H1 (cell line): ENCODE data around the gene ZNF277. TPM values are rescaled to one million over a fixed set of nuclear protein-coding genes. Genes with fewer than 3 reads are reported as not detected.

Experiments
- CTCF ChIA-PET: fragments of 300-600 bp; sonication (Branson Sonifier 250); formaldehyde crosslinking; loops from one replicate; lab custom pipeline; 2021; ENCODE audit not compliant: partially characterized antibody; lab: Charles Lee
- POLR2A ChIA-PET: fragments of 300-600 bp; sonication (Branson Sonifier 250); formaldehyde crosslinking; loops from one replicate; lab custom pipeline; 2021; ENCODE audit warnings: inconsistent platforms; ENCODE audit not compliant: partially characterized antibody; lab: Charles Lee
- DNase-seq, 2 experiments: peaks; one replicate each; pipeline versions ENCODE4 v3.0.0 to v3.0.0-alpha.2; 2010 to 2022; ENCODE audit warnings: low spot score in 2 of 2, low read depth in 1 of 2, mixed read lengths in 1 of 2
- FAIRE-seq: peaks from 2 replicates; lab custom pipeline; 2011; peaks lifted over from hg19 to GRCh38; lab: Jason Lieb, UNC
- H2AFZ ChIP-seq: 2 replicates; pipeline ENCODE4 v1.8.1; 2012; ENCODE audit warnings: low read length, inconsistent platforms
- H2AK5ac ChIP-seq: 2 replicates; pipeline ENCODE4 v1.6.1; 2013; ENCODE audit warnings: low read depth, low read length
- H2BK120ac ChIP-seq: replicated peaks from 2 replicates; pipeline ENCODE3; 2013; ENCODE audit warnings: low read depth, low read length, inconsistent platforms
- H2BK12ac ChIP-seq: 2 replicates; pipeline ENCODE4 v1.6.1; 2013; ENCODE audit warnings: low read depth, low read length
- H2BK15ac ChIP-seq: 2 replicates; pipeline ENCODE4 v1.6.1; 2013; ENCODE audit warnings: low read length
- H2BK20ac ChIP-seq: 2 replicates; pipeline ENCODE4 v1.6.1; 2013; ENCODE audit warnings: low read length
- H2BK5ac ChIP-seq: 2 replicates; pipeline ENCODE4 v1.6.1; 2013; ENCODE audit warnings: low read depth, low read length
- H3K14ac ChIP-seq: 2 replicates; pipeline ENCODE4 v1.6.1; 2013; ENCODE audit warnings: inconsistent platforms; ENCODE audit not compliant: insufficient read length
- H3K18ac ChIP-seq: 2 replicates; pipeline ENCODE4 v1.6.1; 2013; ENCODE audit warnings: low read length; ENCODE audit errors: extremely low read depth
- H3K23ac ChIP-seq: 2 replicates; pipeline ENCODE4 v1.6.1; 2013; ENCODE audit warnings: inconsistent platforms; ENCODE audit not compliant: insufficient read length
- H3K23me2 ChIP-seq: 2 replicates; pipeline ENCODE4 v1.6.1; 2013; ENCODE audit warnings: low read depth, low read length
- H3K27ac ChIP-seq: 2 replicates; pipeline ENCODE4 v1.6.1; 2011; ENCODE audit warnings: low read depth, low read length, inconsistent platforms
- H3K27me3 ChIP-seq, 4 experiments: replicated peaks in 1 of 4; 1 replicate in 1 of 4; 2 replicates in 3 of 4; pipeline versions ENCODE4 v1.6.1 to v1.8.1; 2011 to 2013; ENCODE audit warnings: low read length in 3 of 4, mild to moderate bottlenecking in 3 of 4, inconsistent platforms in 2 of 4, mixed read lengths in 2 of 4, moderate library complexity in 1 of 4; ENCODE audit not compliant: control insufficient read depth in 3 of 4, insufficient read depth in 3 of 4; ENCODE audit errors: extremely low read depth in 1 of 4
- H3K36me3 ChIP-seq, 4 experiments: 2 replicates each; pipeline versions ENCODE4 v1.6.1 to v1.8.1; 2011 to 2013; ENCODE audit warnings: mild to moderate bottlenecking in 4 of 4, low read length in 3 of 4, moderate library complexity in 2 of 4, control low read depth in 1 of 4, inconsistent platforms in 1 of 4; ENCODE audit not compliant: insufficient read depth in 4 of 4, control insufficient read depth in 2 of 4
- H3K4ac ChIP-seq: replicated peaks from 2 replicates; pipeline ENCODE3; 2013; ENCODE audit warnings: low read length, low read depth, mixed read lengths, inconsistent platforms; ENCODE audit not compliant: insufficient read length
- H3K4me1 ChIP-seq, 4 experiments: replicated peaks in 1 of 4; 1 replicate in 1 of 4; 2 replicates in 3 of 4; pipeline versions ENCODE4 v1.6.1 to v1.8.1; 2011 to 2013; ENCODE audit warnings: low read length in 3 of 4, inconsistent platforms in 2 of 4, mixed read lengths in 1 of 4; ENCODE audit not compliant: insufficient read depth in 4 of 4, control insufficient read depth in 3 of 4
- H3K4me2 ChIP-seq, 2 experiments: 2 replicates each; pipeline versions ENCODE4 v1.6.1 to v1.8.1; 2011 to 2013; ENCODE audit warnings: low read depth in 2 of 2, low read length in 2 of 2, control low read depth in 1 of 2, inconsistent platforms in 1 of 2, mild to moderate bottlenecking in 1 of 2; ENCODE audit not compliant: insufficient read depth in 1 of 2
- H3K4me3 ChIP-seq, 4 experiments: fragments of 200-600, 300-600 bp in 1 of 4; sonication (generic), shearing (Covaris generic), sonication (Bioruptor Twin) in 1 of 4; 2 replicates each; pipeline versions ENCODE4 v1.5.1 to v1.8.1; 2011 to 2016; ENCODE audit warnings: low read length in 4 of 4, low read depth in 3 of 4, control low read depth in 2 of 4, inconsistent platforms in 2 of 4, mild to moderate bottlenecking in 2 of 4, mixed read lengths in 1 of 4, moderate library complexity in 1 of 4; ENCODE audit not compliant: insufficient read depth in 2 of 4; ENCODE audit errors: extremely low read depth in 1 of 4
- H3K56ac ChIP-seq: replicated peaks from 2 replicates; pipeline ENCODE3; 2013; ENCODE audit warnings: low read depth, mild to moderate bottlenecking, mixed read lengths, low read length, inconsistent platforms; ENCODE audit not compliant: insufficient read length
- H3K79me1 ChIP-seq: 2 replicates; pipeline ENCODE4 v1.6.1; 2013; ENCODE audit warnings: low read depth, low read length, control low read depth
- H3K79me2 ChIP-seq, 2 experiments: 2 replicates each; pipeline versions ENCODE4 v1.6.1 to v1.8.1; 2012 to 2013; ENCODE audit warnings: low read length in 2 of 2, mild to moderate bottlenecking in 2 of 2, inconsistent platforms in 1 of 2; ENCODE audit not compliant: insufficient read depth in 2 of 2, control insufficient read depth in 1 of 2
- H3K9ac ChIP-seq, 4 experiments: replicated peaks in 1 of 4; 1 replicate in 1 of 4; 2 replicates in 3 of 4; pipeline versions ENCODE4 v1.6.1 to v1.8.1; 2011 to 2013; ENCODE audit warnings: low read depth in 3 of 4, low read length in 3 of 4, control low read depth in 2 of 4, mild to moderate bottlenecking in 2 of 4, moderate library complexity in 2 of 4, inconsistent platforms in 1 of 4; ENCODE audit errors: extremely low read depth in 1 of 4
- H3K9me3 ChIP-seq, 2 experiments: 2 replicates each; pipeline versions ENCODE4 v1.6.1 to v1.8.1; 2012 to 2013; ENCODE audit warnings: mild to moderate bottlenecking in 2 of 2, moderate library complexity in 2 of 2, control low read depth in 1 of 2, inconsistent platforms in 1 of 2, low read depth in 1 of 2, low read length in 1 of 2, mixed read lengths in 1 of 2; ENCODE audit not compliant: insufficient read depth in 2 of 2
- H4K20me1 ChIP-seq, 2 experiments: replicated peaks in 1 of 2; 2 replicates each; pipeline versions ENCODE3 to v1.8.1; 2011 to 2013; ENCODE audit warnings: inconsistent platforms in 2 of 2, low read length in 2 of 2, mild to moderate bottlenecking in 1 of 2; ENCODE audit not compliant: insufficient read depth in 2 of 2, control insufficient read depth in 1 of 2
- H4K5ac ChIP-seq: 2 replicates; pipeline ENCODE4 v1.6.1; 2013; ENCODE audit warnings: low read length, low read depth, mixed read lengths, inconsistent platforms; ENCODE audit not compliant: insufficient read length
- H4K8ac ChIP-seq: 2 replicates; pipeline ENCODE4 v1.8.0; 2013; ENCODE audit warnings: mild to moderate bottlenecking, moderate library complexity, low read length, inconsistent platforms; ENCODE audit not compliant: insufficient read depth; ENCODE audit errors: extremely low read depth
- H4K91ac ChIP-seq: replicated peaks from 2 replicates; pipeline ENCODE3; 2013; ENCODE audit warnings: low read length, mixed read lengths, inconsistent platforms; ENCODE audit not compliant: insufficient read length
- CREB1 ChIP-seq: IDR thresholded peaks from 2 replicates; pipeline ENCODE4 v1.6.1; 2012; ENCODE audit warnings: inconsistent platforms
- EZH2 ChIP-seq: fragments of 200-600 bp; sonication (generic); IDR thresholded peaks from 2 replicates; pipeline ENCODE4 v1.7.1; 2012; ENCODE audit warnings: low read depth, mild to moderate bottlenecking, moderate library complexity, low read length, inconsistent platforms; ENCODE audit not compliant: severe bottlenecking
- KDM4A ChIP-seq: IDR thresholded peaks from one replicate; pipeline ENCODE4 v1.7.1; 2012; ENCODE audit warnings: low read depth, mild to moderate bottlenecking, moderate library complexity, low read length, inconsistent platforms; ENCODE audit not compliant: severe bottlenecking
- NRF1 ChIP-seq: IDR thresholded peaks from 2 replicates; pipeline ENCODE4 v1.6.1; 2011; ENCODE audit warnings: mild to moderate bottlenecking, low read depth, low read length, improper control_type of control experiment
- PHF8 ChIP-seq: fragments of 200-600 bp; sonication (generic); conservative IDR thresholded peaks from 2 replicates; pipeline ENCODE4 v1.7.1; 2012; ENCODE audit warnings: low read depth, mild to moderate bottlenecking, inconsistent platforms, low read length, moderate library complexity
- RNF2 ChIP-seq: fragments of 200-900, 300-1000 bp; sonication (generic); IDR thresholded peaks from 2 replicates; pipeline ENCODE4 v1.7.1; 2016; ENCODE audit warnings: borderline replicate concordance, low read depth, mild to moderate bottlenecking, antibody characterized with exemption, low read length; ENCODE audit not compliant: poor library complexity, severe bottlenecking; ENCODE audit errors: missing control alignments
- TAF7 ChIP-seq: optimal IDR thresholded peaks from 2 replicates; pipeline ENCODE3; 2011; ENCODE audit warnings: low read depth, mild to moderate bottlenecking, inconsistent platforms, low read length, moderate library complexity, borderline replicate concordance
- TEAD4 ChIP-seq: IDR thresholded peaks from 2 replicates; pipeline ENCODE4 v1.6.1; 2012; ENCODE audit warnings: low read depth, low read length, inconsistent platforms, mixed read lengths
- ZNF274 ChIP-seq: IDR thresholded peaks from 2 replicates; pipeline ENCODE4 v1.7.0; 2012; ENCODE audit warnings: low read length, borderline replicate concordance; ENCODE audit errors: extremely low read depth
- WGBS, 2 experiments: shearing (Covaris generic) in 1 of 2; methylation state at CpG; one replicate each; pipeline versions ENCODE4 v1.1.6 to v1.1.7; 2013 to 2015; ENCODE audit warnings: low lambda C conversion rate in 2 of 2, mixed read lengths in 2 of 2, inconsistent platforms in 1 of 2, low coverage in 1 of 2, missing lambda C conversion rate in 1 of 2; ENCODE audit not compliant: insufficient replicate concordance in 2 of 2, insufficient coverage in 1 of 2, insufficient read length in 1 of 2; ENCODE audit errors: extremely low coverage in 1 of 2, missing lambda C conversion rate in 1 of 2; 5-methylcytosine and 5-hydroxymethylcytosine counted together
- polyA plus RNA-seq, 7 experiments: library from polyadenylated mRNA; depleted of rRNA in 3 of 7; stranded (reverse) in 5 of 7; unstranded in 2 of 7; fragments of >200 nt in 5 of 7; fragments of 200-250 nt in 2 of 7; gene quantifications; 1 replicate in 5 of 7; 2 replicates in 1 of 7; 4 replicates in 1 of 7; pipeline versions ENCODE4 v1.2.1 to v1.2.3, GENCODE V29; 2011 to 2013; ENCODE audit warnings: missing spikeins in 2 of 7, mixed read lengths in 2 of 7
- total RNA-seq: library from RNA; stranded (reverse); fragmentation: NEBNext Ultra II Directional; extraction: Animal tissue kit (Norgen Biotek cat#: 25700); gene quantifications from 2 replicates; pipeline ENCODE4 v1.2.1, GENCODE V29; 2021
- TF ChIP-seq, protein P1 (sequence below): IDR thresholded peaks from 2 replicates; pipeline ENCODE4 v1.6.1; 2012; ENCODE audit warnings: low read length, inconsistent platforms
- TF ChIP-seq, protein P2 (sequence below): IDR thresholded peaks from 2 replicates; pipeline ENCODE4 v1.6.1; 2011; ENCODE audit warnings: low read depth, mild to moderate bottlenecking, low read length; ENCODE audit not compliant: insufficient read depth

Gene ZNF277
- total and polyA plus RNA-seq, 2 of the 8 experiments (the other 6 are each of a cell fraction or from before 2014, with no cell fraction given): 5.1 to 21.7 TPM

DNA sequence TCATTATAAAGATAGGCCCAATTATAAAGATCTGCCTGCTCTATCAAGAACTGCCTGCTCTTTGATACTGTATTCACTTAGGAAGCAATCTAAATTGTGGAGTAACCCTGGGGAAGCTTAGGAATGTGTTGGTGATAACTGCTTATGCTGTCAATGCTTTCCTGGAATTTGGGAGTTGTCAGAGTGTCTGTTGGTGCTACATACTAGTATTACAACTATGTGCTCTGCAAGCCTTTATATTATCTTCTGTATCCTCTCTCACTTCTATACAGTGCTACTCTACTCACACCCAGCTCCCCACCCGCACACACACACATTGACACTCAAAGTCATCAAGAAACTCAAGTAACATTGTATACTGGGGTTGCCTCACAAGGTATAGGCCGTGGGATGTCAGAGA, 6.1 kb downstream of the ZNF277 start:
- Histone ChIP-seq H2BK12ac (no peak overlapping the region), H3K9ac (no peak overlapping the region), H3K79me2 (peaks cover 0 to 72% of the 10 kb centered on the region in 2 experiments; a peak in 2 of 4 replicates), H3K79me1 (no peaks in the 10 kb centered on the region; the same call in 1 of the 2 replicates), H3K18ac (no peak overlapping the region), H3K27me3 (peaks cover 0 to 2% (median 0%) of the 10 kb centered on the region in 4 experiments; a peak in 1 of 7 replicates), H3K56ac (no peak overlapping the region), H2BK15ac (no peak overlapping the region), H3K4me2 (no peak overlapping the region), H2BK5ac (no peak overlapping the region), H3K27ac (no peak overlapping the region), H3K9me3 (no peaks in the 10 kb centered on the region), H2AK5ac (no peak overlapping the region), H3K14ac (no peak overlapping the region), H2AFZ (no peak overlapping the region), H3K36me3 (no peaks in the 10 kb centered on the region), H3K4ac (no peak overlapping the region), H3K4me1 (peaks cover 0 to 9% (median 4%) of the 10 kb centered on the region in 4 experiments; a peak in 4 of 7 replicates), H4K20me1 (peaks cover 2 to 8% of the 10 kb centered on the region in 2 experiments), H4K5ac (no peak overlapping the region), H3K23ac (no peak overlapping the region), H3K23me2 (no peaks in the 10 kb centered on the region), H2BK120ac (no peak overlapping the region), H2BK20ac (no peak overlapping the region), H4K91ac (no peak overlapping the region), H3K4me3 (no peak overlapping the region), H4K8ac (no peak overlapping the region)
- no peak for FAIRE-seq
- WGBS, 2 experiments: 91% methylated on average over 2 of the region's 2 CpGs; no CpG with 5 or more reads in 1 of the 2 experiments
- ChIA-PET CTCF (interaction anchor here (0.9 to 3.9 kb wide), 3 partner anchors 9 to 13 kb away, joined by 4 to 18 read pairs (median 5); no protein-coding TSS in a partner anchor), POLR2A (no interaction called here)
- DNase-seq: no peak
- TF ChIP-seq TAF7 (no peak), EZH2 (no peak), KDM4A (no peak), ZNF274 (no peak), PHF8 (no peak), CREB1 (no peak), RNF2 (no peak), NRF1 (no peak), TEAD4 (no peak)
- TF ChIP-seq, protein P1, sequence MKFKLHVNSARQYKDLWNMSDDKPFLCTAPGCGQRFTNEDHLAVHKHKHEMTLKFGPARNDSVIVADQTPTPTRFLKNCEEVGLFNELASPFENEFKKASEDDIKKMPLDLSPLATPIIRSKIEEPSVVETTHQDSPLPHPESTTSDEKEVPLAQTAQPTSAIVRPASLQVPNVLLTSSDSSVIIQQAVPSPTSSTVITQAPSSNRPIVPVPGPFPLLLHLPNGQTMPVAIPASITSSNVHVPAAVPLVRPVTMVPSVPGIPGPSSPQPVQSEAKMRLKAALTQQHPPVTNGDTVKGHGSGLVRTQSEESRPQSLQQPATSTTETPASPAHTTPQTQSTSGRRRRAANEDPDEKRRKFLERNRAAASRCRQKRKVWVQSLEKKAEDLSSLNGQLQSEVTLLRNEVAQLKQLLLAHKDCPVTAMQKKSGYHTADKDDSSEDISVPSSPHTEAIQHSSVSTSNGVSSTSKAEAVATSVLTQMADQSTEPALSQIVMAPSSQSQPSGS: no peak
- TF ChIP-seq, protein P2, sequence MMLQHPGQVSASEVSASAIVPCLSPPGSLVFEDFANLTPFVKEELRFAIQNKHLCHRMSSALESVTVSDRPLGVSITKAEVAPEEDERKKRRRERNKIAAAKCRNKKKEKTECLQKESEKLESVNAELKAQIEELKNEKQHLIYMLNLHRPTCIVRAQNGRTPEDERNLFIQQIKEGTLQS: no peak
